Fibroblast of the aortic adventitia (primary cell): Measurements from ENCODE around the gene SAMD4A. TPM values are rescaled to one million over a fixed set of nuclear protein-coding genes. Genes with fewer than 3 reads are reported as not detected.

Source experiments
- DNase-seq: peaks from one replicate; pipeline ENCODE4 v3.0.0-alpha.2; 2010; ENCODE audit warnings: low read depth
- H3K4me3 ChIP-seq: 2 replicates; pipeline ENCODE4 v1.5.1; 2011; ENCODE audit warnings: low read depth, mild to moderate bottlenecking, control low read depth, low read length, moderate library complexity
- CTCF ChIP-seq: IDR thresholded peaks from 2 replicates; pipeline ENCODE4 v1.5.1; 2011; ENCODE audit warnings: mild to moderate bottlenecking, low read length, control low read depth, inconsistent platforms; ENCODE audit not compliant: insufficient read depth
- total RNA-seq: library from RNA; depleted of rRNA; stranded (reverse); fragments of >200 nt; gene quantifications from 2 replicates; pipeline ENCODE4 v1.2.3, GENCODE V29; 2012; ENCODE audit warnings: low replicate concordance

SAMD4A gene
- total RNA-seq, 1 donor: 20.1 TPM

DNA sequence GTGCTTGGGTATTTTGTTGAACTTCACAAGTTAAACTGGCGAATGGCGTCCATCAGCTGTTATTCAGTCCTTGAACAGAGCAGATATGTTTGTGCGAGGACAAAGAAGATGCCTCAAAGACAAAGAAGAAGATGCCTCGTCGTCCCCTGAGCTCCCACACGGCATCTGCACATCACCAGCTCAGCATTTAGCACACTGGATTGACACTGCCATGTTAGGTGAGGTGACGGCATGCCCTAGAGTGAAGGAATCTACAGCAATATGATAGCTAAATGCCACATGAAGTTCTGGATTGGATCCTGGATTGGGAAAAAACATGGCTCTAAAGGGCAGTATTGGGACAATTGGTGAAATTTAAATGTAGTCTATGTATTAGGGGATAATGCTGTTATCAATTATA, 15.4 kb downstream of the SAMD4A start:
- DNase-seq: no peak
- H3K4me3 ChIP-seq: no peak overlapping the region
- no peak for TF ChIP-seq CTCF

DNA sequence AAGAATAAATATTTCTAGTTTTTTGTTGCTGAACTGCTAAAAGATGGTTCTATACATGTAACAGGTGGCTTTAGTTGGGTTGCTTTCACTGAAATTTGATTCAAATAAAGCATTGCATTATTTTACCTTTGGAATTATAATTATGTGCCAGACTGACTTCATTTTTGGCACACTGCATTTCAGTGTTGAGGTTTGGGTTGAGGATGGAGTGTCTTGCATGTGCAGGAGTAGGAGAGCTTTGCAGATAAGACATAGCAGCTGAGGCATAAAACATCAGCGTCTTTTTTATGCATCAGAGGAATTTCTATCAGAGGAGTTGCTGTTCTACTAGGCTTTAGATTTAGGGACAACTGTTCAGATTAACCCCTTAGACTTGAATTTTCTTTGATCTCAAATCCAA, 17.2 kb downstream of the SAMD4A start:
- DNase-seq: peak; percentile 33
- no peak overlapping the region for H3K4me3 ChIP-seq
- TF ChIP-seq CTCF: no peak

DNA sequence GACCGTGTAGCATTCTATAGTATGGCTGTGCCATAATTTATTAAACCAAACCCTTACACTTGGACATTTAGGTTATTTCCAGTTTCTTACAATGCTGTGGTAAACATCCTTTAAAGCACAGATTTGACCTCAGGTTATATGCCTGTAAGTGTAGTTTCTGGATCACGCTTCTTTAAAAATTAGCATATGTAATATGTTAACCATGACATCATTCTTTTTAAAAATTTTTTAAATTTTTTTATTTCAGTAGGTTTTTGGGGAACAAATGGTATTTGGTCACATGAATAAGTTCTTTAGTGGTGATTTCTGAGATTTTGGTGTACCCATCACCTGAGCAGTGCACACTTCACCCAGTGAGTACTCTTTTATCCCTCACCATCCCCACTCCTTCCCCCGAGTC, 18.3 kb downstream of the SAMD4A start:
- no peak for DNase-seq
- no peak overlapping the region for H3K4me3 ChIP-seq
- TF ChIP-seq CTCF: no peak

DNA sequence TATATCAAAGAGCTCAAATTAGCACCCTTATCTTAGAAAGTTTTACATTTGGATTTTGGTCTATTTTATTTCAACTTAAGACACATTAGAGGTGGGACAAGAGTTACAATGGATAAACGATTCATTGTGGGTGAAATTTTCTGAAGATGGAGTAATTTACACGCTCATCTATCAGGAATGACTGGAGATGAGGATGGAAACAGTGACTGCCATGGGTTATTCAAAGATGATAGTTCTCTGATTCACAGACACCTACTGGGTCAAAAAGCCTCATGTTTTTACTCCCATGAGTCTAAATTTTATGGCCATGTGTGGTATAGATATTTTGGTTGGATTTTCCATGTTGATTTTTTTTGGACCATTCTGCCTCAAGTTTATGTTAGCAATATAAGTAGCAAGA, 22.1 kb downstream of the SAMD4A start:
- no peak overlapping the region for H3K4me3 ChIP-seq
- no peak for TF ChIP-seq CTCF
- DNase-seq: no peak

DNA sequence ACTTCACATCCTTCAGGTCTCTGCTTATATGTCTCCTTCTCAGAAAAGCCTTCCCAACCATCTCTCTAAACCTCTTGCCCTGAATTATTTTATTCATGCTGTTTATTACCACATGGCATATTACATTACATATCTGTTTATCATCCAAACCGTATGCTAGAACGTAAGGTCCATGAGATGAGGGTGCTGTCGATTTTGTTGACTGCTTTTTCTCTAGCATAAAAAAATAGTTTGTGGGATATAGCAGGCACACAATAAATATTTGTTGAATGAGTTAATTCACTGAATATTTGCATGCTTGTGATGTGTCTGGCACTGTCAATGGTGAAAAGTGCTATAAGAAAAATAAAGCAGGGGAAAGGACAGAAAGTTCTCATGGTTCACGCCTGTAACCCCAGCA, 22.9 kb downstream of the SAMD4A start:
- TF ChIP-seq CTCF: no peak
- H3K4me3 ChIP-seq: no peak overlapping the region
- no peak for DNase-seq

GRCh38 chr14:54590481-54590880, 23.6 kb downstream of the SAMD4A start:
- TF ChIP-seq CTCF: no peak
- no peak for DNase-seq
- no peak overlapping the region for H3K4me3 ChIP-seq

- DNase-seq: no peak
- no peak for TF ChIP-seq CTCF
- no peak overlapping the region for H3K4me3 ChIP-seq
These were observed 24.5 kb downstream of the SAMD4A start for GRCh38 chr14:54591461-54591860.
